T-helper 17 cell (primary cell): ENCODE measurements around the gene ARSG. TPM values are rescaled to one million over a fixed set of nuclear protein-coding genes. Genes with fewer than 3 reads are reported as not detected.
"Not testable (repeated sequence)": the region's sequence is repeated elsewhere in the genome, so short reads cannot be mapped to it uniquely, and the experiment has no call there.

Source experiments
- ATAC-seq: fragments of 150-1000 bp; cut with Tn5 transposase; 2 replicates; pipeline ENCODE4 v1.10.0; 2021; ENCODE audit warnings: mild to moderate bottlenecking, moderate library complexity
- DNase-seq, 3 donors: peaks; one replicate each; pipeline versions ENCODE4 v3.0.0 to v3.0.0-alpha.2; 2020 to 2021
- H3K9me3 ChIP-seq: one replicate; pipeline ENCODE4 v1.7.0; 2013; ENCODE audit warnings: low read length, mild to moderate bottlenecking; ENCODE audit not compliant: control insufficient read depth, poor library complexity, severe bottlenecking
- H3K27ac Mint-ChIP-seq: one replicate; pipeline ENCODE4 v1.8.0; 2022; ENCODE audit warnings: mild to moderate bottlenecking, moderate library complexity, mixed read lengths
- H3K27me3 Mint-ChIP-seq: one replicate; pipeline ENCODE4 v1.8.0; 2022; ENCODE audit warnings: mixed read lengths
- H3K36me3 Mint-ChIP-seq: one replicate; pipeline ENCODE4 v1.8.0; 2022; ENCODE audit warnings: low read depth, mixed read lengths
- H3K4me1 Mint-ChIP-seq: one replicate; pipeline ENCODE4 v1.8.0; 2022; ENCODE audit warnings: mild to moderate bottlenecking, mixed read lengths
- H3K4me3 Mint-ChIP-seq: one replicate; pipeline ENCODE4 v1.8.0; 2022; ENCODE audit warnings: mild to moderate bottlenecking, moderate library complexity, mixed read lengths
- total RNA-seq, 4 donors: library from RNA in 2 of 4; stranded (reverse) in 2 of 4; gene quantifications; one replicate each; pipeline ENCODE4 v1.2.3 and lab custom pipeline; 2022 to 2026

The ARSG gene
- total RNA-seq, 2 donors from 2014 or later = 17.2 to 22.4 TPM

DNA sequence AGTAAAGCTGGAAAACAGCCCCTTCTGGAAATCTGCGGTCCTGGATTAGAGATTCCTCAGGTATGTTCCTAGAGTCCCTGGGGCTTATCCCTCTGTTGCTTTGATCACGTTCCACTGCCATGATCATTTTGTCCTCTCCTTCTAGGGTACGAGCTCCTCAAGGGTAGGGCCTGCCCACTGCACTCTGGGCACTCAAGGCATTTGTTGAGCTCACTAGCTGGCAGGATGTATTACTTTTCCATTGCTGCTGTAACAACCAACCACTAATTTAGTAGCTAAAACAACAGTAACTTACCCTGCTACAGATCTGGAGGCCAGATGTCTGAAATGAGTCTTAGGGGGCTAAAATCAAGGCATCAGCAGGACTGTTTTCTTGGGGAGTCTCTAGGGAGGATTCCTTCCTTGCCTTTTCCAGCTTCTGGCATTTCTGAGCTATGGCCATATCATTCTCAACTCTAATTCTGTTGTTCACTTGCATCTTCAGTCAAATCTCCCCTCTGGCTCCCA is 65.7 kb downstream of the ARSG start:
- no peaks in the 10 kb centered on the region for H3K9me3 ChIP-seq
- no peaks in the 10 kb centered on the region for H3K27me3 Mint-ChIP-seq
- peak overlapping the region; percentile 85 for H3K4me3 Mint-ChIP-seq
- peaks cover under 1% of the 10 kb centered on the region for H3K36me3 Mint-ChIP-seq
- no peak for DNase-seq
- peak; percentile 16 for ATAC-seq
- peaks cover 42% of the 10 kb centered on the region for H3K4me1 Mint-ChIP-seq
- H3K27ac Mint-ChIP-seq = peak overlapping the region; percentile 89

DNA sequence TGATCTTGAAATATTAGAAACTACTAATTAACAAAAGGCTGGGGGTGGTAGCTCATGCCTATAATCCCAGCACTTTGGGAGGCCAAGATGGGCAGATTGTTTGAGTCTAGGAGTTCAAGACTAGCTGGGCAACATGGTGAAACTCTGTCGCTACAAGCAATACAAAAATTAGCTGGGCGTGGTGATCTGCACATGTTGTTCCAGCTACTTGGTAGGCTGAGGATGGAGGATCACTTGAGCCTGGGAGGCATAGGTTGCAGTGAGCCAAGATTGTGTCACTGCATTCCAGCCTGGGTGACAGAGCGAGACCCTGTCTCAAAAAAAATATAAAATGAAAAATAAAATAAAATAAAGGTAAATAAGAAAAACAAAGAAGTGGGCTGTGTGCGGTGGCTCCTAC is 66.6 kb downstream of the ARSG start:
- Mint-ChIP-seq H3K4me3 (peak overlapping the region; percentile 28), H3K27ac (no peak overlapping the region), H3K27me3 (no peaks in the 10 kb centered on the region), H3K4me1 (peaks cover 39% of the 10 kb centered on the region), H3K36me3 (peaks cover 4% of the 10 kb centered on the region)
- ATAC-seq (no peak), DNase-seq (no peak)
- H3K9me3 ChIP-seq = no peaks in the 10 kb centered on the region

DNA sequence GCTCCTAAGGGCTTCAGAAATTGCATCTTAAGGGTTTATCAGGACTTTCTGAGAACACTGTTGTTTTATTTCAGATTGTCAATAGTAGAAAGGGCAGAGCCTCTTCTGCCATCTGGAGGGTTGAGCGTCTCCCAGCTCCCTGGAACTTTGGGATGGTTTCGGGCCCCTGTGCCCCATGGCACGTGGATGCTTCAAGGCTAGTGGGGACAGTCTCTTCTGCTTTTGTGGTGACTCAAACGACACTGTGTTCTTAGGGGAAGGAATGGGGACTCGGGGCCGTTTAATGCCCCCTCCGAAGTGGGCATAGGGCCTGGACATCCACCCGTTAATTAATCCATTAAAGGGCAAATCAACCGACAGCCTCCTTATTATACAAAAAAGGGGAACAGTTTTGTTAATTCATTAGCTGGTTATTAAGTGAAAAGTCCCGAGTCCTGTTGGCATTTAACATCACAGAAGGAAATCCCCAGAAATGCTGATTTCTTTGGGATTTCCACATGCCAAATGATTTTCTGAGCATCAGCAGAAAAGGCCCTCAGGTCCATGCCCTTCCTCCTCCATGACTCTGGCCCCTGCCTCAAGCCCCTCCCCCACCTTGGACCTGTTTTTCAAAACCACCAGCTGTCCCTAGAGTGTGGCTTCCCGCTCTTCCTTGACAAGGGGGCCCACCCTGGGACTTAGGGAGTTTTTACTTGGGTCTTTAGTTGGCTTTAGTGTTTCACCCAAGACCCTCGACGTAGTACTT is 68.7 kb downstream of the ARSG start:
- Mint-ChIP-seq H3K27ac (no peak overlapping the region), H3K27me3 (no peaks in the 10 kb centered on the region), H3K4me3 (no peak overlapping the region), H3K36me3 (peaks cover 10% of the 10 kb centered on the region), H3K4me1 (peaks cover 31% of the 10 kb centered on the region)
- DNase-seq (no peak), ATAC-seq (no peak)
- no peaks in the 10 kb centered on the region for H3K9me3 ChIP-seq

DNA sequence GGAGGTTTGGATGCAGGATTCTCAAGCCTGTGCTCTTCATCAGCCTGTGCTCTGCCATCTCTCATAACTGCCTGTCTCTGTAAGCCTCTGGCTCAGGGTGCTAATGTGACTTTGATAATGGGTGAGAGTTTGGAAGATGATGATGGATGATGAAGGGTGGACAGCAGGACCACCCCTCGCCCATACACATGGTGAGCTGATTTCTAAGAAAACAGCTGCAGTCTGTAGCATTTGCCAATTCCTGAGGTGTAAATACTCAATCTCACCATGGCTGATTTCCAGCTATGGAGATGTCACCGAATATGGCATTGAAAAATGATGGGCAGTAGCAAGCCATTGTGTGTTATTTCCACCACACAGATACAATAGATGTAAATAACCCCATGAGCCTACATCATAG is 74.2 kb downstream of the ARSG start:
- Mint-ChIP-seq H3K4me3 (no peak overlapping the region), H3K4me1 (peaks cover 11% of the 10 kb centered on the region), H3K27ac (no peak overlapping the region), H3K27me3 (no peaks in the 10 kb centered on the region), H3K36me3 (peaks cover 12% of the 10 kb centered on the region)
- H3K9me3 ChIP-seq = no peaks in the 10 kb centered on the region
- ATAC-seq (no peak), DNase-seq (no peak)

DNA sequence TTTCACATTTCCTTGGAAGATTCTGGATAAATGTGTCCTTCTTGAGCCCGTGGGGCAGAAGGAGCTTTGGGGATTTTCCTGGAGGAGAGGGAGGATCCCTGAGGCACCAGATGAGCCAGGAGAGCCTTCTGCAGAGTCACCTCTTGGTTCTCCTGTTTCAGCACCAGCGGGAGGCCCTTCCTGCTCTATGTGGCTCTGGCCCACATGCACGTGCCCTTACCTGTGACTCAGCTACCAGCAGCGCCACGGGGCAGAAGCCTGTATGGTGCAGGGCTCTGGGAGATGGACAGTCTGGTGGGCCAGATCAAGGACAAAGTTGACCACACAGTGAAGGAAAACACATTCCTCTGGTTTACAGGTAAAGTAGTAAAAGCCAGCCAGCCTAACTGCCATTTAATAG is 77.1 kb downstream of the ARSG start:
- DNase-seq (no peak), ATAC-seq (no peak)
- H3K27ac Mint-ChIP-seq = no peak overlapping the region
- H3K9me3 ChIP-seq = no peaks in the 10 kb centered on the region
- peaks cover 2% of the 10 kb centered on the region for H3K4me1 Mint-ChIP-seq
- H3K27me3 Mint-ChIP-seq = no peaks in the 10 kb centered on the region
- H3K36me3 Mint-ChIP-seq = peaks cover 4% of the 10 kb centered on the region
- no peak overlapping the region for H3K4me3 Mint-ChIP-seq

DNA sequence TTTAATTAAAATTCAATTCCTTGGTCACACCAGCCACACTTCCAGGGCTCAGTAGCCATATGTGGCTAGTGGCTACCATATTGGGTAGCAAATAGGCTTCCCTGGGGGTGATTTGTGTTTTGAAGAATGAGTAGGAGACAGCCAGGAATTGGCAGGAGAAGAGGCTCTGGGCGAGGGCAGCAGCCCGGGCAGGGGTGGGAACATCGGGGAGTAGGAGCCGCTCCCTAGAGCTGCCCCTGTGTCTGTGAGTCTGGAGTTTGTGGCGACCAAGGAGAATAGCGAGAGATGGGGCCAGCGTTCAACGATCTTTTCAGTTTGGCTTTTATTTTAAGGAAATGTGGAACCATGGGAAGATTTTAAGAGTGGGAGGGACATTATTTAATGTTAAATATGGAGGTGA is 84.3 kb downstream of the ARSG start:
- DNase-seq = no peak
- Mint-ChIP-seq H3K27me3 (no peaks in the 10 kb centered on the region), H3K4me3 (no peak overlapping the region), H3K27ac (no peak overlapping the region), H3K36me3 (no peaks in the 10 kb centered on the region), H3K4me1 (no peaks in the 10 kb centered on the region)
- no peaks in the 10 kb centered on the region for H3K9me3 ChIP-seq
- ATAC-seq = no peak

DNA sequence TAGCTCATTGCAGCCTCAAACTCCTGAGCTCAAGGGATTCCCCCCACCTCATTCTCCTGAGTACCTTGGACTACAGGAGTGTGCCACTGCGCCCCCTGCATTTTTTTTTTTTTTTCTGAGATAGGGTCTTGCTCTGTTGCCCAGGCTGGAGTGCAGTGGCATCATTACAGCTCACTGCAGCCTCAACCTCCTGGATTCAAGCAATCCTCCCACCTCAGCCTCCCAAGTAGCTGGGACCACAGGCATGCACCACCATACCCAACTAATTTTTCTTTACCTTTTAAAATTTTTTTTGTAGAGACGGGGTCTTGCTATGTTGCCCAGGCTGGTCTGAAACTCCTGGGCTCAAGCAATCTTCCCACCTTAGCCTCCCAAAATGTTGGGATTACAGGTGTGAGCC is 84.9 kb downstream of the ARSG start:
- H3K27me3 Mint-ChIP-seq, H3K4me1 Mint-ChIP-seq, DNase-seq, ATAC-seq, H3K36me3 Mint-ChIP-seq, H3K27ac Mint-ChIP-seq, H3K4me3 Mint-ChIP-seq, H3K9me3 ChIP-seq: not testable (repeated sequence)

DNA sequence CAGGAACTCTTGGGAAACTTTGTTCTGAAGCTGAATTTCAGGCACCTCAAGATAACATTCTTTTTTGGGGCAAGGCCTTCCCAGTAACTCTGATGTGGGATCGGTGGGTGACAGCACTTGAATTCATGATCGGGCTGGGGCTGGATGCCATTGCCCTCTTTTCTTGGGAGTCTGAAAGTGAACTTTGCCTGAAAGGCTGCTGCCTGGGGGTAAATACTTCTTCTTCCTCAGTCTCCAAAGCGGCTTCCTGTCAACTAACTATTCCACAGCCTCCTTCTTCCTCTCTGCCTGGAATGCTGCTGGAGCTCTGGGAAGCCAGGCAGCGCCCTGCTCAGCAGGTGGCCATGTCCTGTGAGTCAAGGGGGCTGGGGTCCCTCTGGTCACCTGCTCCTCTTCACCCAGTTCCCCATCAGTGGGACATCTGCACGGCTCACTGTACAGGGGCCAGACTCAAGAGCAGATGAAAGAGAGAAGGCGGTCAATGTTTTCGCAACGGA is 86.5 kb downstream of the ARSG start:
- no peak for ATAC-seq
- Mint-ChIP-seq H3K27me3 (no peaks in the 10 kb centered on the region), H3K27ac (no peak overlapping the region), H3K36me3 (no peaks in the 10 kb centered on the region), H3K4me3 (no peak overlapping the region), H3K4me1 (no peaks in the 10 kb centered on the region)
- H3K9me3 ChIP-seq = no peaks in the 10 kb centered on the region
- DNase-seq = no peak

DNA sequence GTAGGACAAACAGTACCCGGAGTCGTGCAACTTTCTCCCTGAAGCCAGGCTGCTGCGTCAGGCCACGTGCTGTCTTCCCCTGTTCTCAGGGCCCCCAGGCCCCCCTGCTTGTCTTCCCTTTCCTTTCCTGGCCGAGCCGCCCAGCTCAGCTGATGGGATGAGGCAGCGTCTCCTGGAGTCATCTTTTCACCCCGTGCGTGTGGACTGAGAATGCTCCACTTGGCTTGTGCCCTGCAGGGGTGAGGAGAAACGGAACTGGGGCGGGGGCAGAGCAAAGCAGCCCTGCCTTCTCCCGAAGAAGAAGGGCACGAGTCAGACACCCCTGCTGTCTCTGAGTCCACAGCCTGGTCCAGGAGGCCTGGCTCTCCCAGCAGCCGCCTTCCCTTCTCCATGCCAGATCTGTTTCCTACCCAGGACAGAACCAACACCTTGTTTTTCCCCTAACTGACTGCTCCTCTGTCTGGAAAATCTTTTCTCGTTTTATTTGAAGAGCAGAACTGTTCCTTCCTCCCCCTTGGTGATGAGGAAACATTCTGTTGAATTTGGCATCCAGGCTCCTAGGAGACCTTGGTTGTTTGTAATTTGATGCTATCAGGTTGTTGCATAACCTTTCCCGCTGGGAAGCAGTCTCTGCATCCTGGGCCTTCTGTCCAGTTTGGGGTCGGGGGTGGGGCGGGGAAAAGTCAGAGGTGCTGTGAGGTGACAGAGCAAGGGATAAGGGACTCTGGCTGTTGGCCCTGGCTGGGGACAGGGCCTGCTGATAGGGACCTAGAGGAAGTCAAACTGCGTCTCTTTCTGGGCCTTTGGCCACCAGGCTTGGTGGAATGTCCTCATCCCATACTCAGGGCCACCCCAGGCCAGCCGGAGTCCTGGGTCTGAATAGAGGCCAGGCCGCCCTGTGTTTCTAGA is 87.2 kb downstream of the ARSG start:
- no peak for ATAC-seq

DNA sequence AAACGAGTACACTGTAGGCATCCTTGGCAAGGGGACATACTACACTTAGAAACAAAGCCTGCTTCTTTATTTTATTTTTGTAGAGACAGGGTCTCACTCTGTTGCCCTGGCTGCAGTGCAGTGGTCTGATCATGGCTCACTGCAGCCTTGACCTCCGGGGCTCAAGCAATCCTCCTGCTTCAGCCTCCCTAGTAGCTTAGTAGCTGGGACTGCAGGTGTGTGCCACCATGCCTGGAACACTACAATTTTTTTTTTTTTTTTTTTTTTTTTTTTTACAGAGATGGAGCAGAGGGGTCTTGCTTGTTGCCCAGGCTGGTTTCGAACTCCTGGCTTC is 87.8 kb downstream of the ARSG start:
- no peaks in the 10 kb centered on the region for H3K27me3 Mint-ChIP-seq
- H3K4me3 Mint-ChIP-seq = no peak overlapping the region
- no peak for ATAC-seq
- H3K27ac Mint-ChIP-seq = no peak overlapping the region
- no peaks in the 10 kb centered on the region for H3K36me3 Mint-ChIP-seq
- no peaks in the 10 kb centered on the region for H3K9me3 ChIP-seq
- DNase-seq = no peak
- peaks cover 9% of the 10 kb centered on the region for H3K4me1 Mint-ChIP-seq

More for the DNA sequence above, 87.2 kb downstream of the ARSG start:
- H3K27ac Mint-ChIP-seq = no peak overlapping the region
- H3K36me3 Mint-ChIP-seq = no peaks in the 10 kb centered on the region
- no peak overlapping the region for H3K4me3 Mint-ChIP-seq
- no peak for DNase-seq
- no peaks in the 10 kb centered on the region for H3K27me3 Mint-ChIP-seq
- no peaks in the 10 kb centered on the region for H3K9me3 ChIP-seq
- peaks cover 3% of the 10 kb centered on the region for H3K4me1 Mint-ChIP-seq

DNA sequence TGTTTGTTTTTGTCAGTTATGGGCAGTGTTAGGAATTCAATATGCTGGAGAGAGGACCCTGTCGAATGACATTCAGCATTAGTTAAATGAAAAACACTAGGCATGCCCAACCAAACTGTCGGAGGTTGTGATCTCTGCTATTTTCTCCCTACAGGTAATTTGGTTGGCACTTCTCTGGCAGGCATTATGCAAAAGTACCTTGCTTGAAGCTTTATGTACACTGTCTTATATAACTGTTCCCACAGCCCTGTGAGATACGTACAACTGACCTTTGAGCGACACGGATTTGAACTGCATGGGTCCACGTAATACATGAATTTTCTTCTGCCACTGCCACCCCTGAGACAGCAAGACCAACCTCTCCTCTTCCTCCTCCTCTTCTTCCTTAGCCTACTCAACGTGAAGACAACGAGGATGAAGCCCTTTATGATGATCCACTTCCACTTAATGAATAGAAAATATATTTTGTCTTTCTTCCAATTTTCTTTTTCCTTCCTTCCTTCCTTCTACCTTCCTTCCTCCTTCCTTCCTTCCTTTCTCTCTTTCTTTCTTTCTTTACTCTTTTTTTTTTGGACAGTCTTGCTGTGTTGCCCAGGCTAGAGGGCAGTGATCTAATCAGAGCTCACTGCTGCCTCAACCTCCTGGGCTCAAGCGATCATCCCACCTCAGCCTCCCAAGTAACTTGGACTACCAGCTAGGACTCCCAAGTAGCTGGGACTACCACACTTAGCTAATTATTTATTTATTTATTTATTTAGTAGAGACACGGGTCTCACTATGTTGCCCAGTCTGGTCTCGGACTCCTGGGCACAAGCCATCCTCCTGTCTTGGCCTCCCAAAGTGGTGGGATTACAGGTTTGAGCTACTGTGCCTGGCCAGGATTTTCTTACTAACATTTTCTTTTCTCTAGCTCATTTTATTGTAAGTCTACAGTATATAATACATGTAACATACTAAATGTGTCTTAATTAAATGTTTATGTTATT is 88.7 kb downstream of the ARSG start:
- H3K4me3 Mint-ChIP-seq = no peak overlapping the region
- H3K4me1 Mint-ChIP-seq = peaks cover 14% of the 10 kb centered on the region
- no peaks in the 10 kb centered on the region for H3K9me3 ChIP-seq
- no peak for ATAC-seq
- no peak for DNase-seq
- H3K27me3 Mint-ChIP-seq = no peaks in the 10 kb centered on the region
- no peak overlapping the region for H3K27ac Mint-ChIP-seq
- no peaks in the 10 kb centered on the region for H3K36me3 Mint-ChIP-seq

DNA sequence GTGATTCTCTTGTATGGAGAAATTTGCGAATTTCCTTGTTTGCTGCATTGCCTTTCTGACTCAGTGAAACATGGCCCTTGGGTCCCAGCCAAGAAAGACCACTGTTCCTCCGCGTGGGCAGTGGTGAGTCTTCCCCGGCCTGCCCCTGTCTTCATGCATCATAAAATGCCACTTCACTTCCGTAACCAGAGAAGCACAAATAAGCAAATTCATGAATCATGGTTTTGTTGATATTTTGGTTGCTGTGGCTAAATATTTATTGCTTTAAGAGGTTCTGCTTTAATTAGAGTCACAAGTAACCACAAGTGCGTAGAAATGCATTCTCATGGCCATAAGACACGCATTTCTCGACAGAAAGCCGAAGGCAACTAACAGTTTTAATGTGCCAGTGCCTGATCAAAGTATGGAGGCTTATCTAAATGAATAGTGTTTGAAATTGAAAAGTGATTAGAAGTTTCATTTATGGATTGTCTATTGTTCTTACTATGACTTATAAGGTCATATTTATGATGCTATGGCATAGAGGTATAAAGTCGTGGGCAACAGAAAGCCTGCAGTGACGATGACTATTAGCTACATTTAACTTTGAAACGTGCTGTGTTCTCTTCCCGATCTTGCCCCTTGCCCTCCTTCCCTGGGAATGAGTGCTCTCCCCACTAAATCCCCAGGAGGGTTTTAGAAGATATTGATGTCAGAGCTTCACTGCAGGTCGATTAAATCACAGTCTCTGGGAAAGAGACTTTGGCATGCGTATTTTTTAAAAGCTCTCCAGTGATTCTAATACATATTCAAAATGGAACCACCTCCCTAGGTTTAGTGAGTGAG is 90.0 kb downstream of the ARSG start:
- no peaks in the 10 kb centered on the region for H3K27me3 Mint-ChIP-seq
- peak; percentile 27 for ATAC-seq

More for the DNA sequence above, 90.0 kb downstream of the ARSG start:
- Mint-ChIP-seq H3K4me1 (peaks cover 14% of the 10 kb centered on the region), H3K4me3 (no peak overlapping the region), H3K36me3 (no peaks in the 10 kb centered on the region), H3K27ac (no peak overlapping the region)
- no peak for DNase-seq
- H3K9me3 ChIP-seq = no peaks in the 10 kb centered on the region
